ENCODE data around the gene ATCAY. TPM values are rescaled to one million over a fixed set of nuclear protein-coding genes. Genes with fewer than 3 reads are reported as not detected.

Gene ATCAY
- total and polyA plus RNA-seq, 2 of the 4 experiments (the other 2 are of a cell fraction) = 0.31 to 0.36 TPM

- Histone ChIP-seq H2AK5ac (ENCODE audit: low read depth, low read length) (no peak overlapping the region), H3K9me1 (ENCODE audit: insufficient read depth, low read length) (no peaks in the 10 kb centered on the region), H3K4me3 (ENCODE audit: insufficient read depth, low read depth, low read length) (no peak overlapping the region), H3K36me3 (ENCODE audit: control insufficient read depth, insufficient read depth, low read length) (no peaks in the 10 kb centered on the region), H3K56ac (ENCODE audit: extremely low read depth, insufficient read depth, low read length) (no peak overlapping the region), H2AK9ac (replicated peaks; ENCODE audit: low read depth, low read length, poor library complexity) (no peak overlapping the region), H4K20me1 (ENCODE audit: insufficient read depth, low read length) (no peaks in the 10 kb centered on the region), H4K91ac (ENCODE audit: insufficient read depth, low read depth, low read length) (no peak overlapping the region), H3K9ac (ENCODE audit: low read depth, low read length) (no peak overlapping the region), H3K23ac (ENCODE audit: low read depth, low read length) (no peak overlapping the region), H4K5ac (ENCODE audit: low read depth, low read length) (no peak overlapping the region), H3K4me2 (ENCODE audit: low read depth, low read length) (no peak overlapping the region), H3K27ac (ENCODE audit: insufficient read depth, low read length) (no peak overlapping the region), H3K27me3 (ENCODE audit: control insufficient read depth, insufficient read depth, low read length) (no peaks in the 10 kb centered on the region; the same call in none of the 2 replicates), H3K9me3 (ENCODE audit: control insufficient read depth, insufficient read depth, low read length) (peaks cover 5% of the 10 kb centered on the region; the same call in 1 of the 2 replicates), H2BK5ac (ENCODE audit: low read depth, low read length, poor library complexity, severe bottlenecking) (no peak overlapping the region), H3K4ac (ENCODE audit: low read depth, low read length) (no peak overlapping the region), H2BK15ac (ENCODE audit: low read depth, low read length) (no peak overlapping the region), H3K18ac (ENCODE audit: low read depth, low read length) (no peak overlapping the region), H3K79me1 (ENCODE audit: low read depth in 1 of 2, low read length in 2 of 2) (no peaks in the 10 kb centered on the region), H3K14ac (replicated peaks; ENCODE audit: low read depth, low read length) (no peak overlapping the region), H3K4me1 (ENCODE audit: control insufficient read depth, insufficient read depth, low read length) (no peaks in the 10 kb centered on the region), H2AFZ (replicated peaks; ENCODE audit: low read length, poor library complexity) (no peak overlapping the region), H2BK20ac (ENCODE audit: low read depth, low read length) (no peak overlapping the region), H4K8ac (ENCODE audit: low read depth in 2 of 2, low read length in 2 of 2) (no peak overlapping the region), H2BK120ac (ENCODE audit: low read depth, low read length) (no peak overlapping the region)
- no peak for ATAC-seq (ENCODE audit: low read depth)
- dilution Hi-C loops (cut with HindIII; ENCODE audit: low sequenced_read_pairs, unreplicated experiment) (no loop called here), in situ Hi-C loops (cut with MboI; ENCODE audit: low sequenced_read_pairs) (no loop called here), intact Hi-C loops (cut with micrococcal nuclease) (no loop called here)
- DNase-seq = no peak
- POLR2A ChIA-PET (ENCODE audit: unreplicated experiment) = no interaction called here
- CTCF ChIA-PET = no interaction called here
- WGBS, 2 experiments (ENCODE audit: extremely low coverage in 2 of 2, insufficient read length in 1 of 2) = 85% methylated on average over 26 of the region's 50 CpGs; no CpG with 5 or more reads in 1 of the 2 experiments
- BruUV-seq (replicated peaks) = no TSS peak
- TF ChIP-seq CEBPB (IDR thresholded peaks at IDR 0.05; ENCODE audit: low read depth, low read length) (no peak), BHLHE40 (IDR thresholded peaks at IDR 0.05; ENCODE audit: low read depth, low read length) (no peak), NFE2L2 (IDR thresholded peaks at IDR 0.05; ENCODE audit: low read depth, low read length) (no peak), USF2 (IDR thresholded peaks at IDR 0.05; ENCODE audit: low read depth, low read length) (no peak), ELK1 (IDR thresholded peaks at IDR 0.05; ENCODE audit: borderline replicate concordance, low read depth, low read length) (no peak), SMC3 (IDR thresholded peaks at IDR 0.05; ENCODE audit: low read depth, low read length) (no peak), CTCF (conservative IDR thresholded peaks at IDR 0.05; ENCODE audit: low read depth, low read length) (no peak), FOS (IDR thresholded peaks at IDR 0.05; ENCODE audit: low read depth, low read length) (no peak), MAZ (IDR thresholded peaks at IDR 0.05; ENCODE audit: borderline replicate concordance, low read depth, low read length) (no peak), RCOR1 (IDR thresholded peaks at IDR 0.05; ENCODE audit: insufficient replicate concordance, low read length) (no peak), RFX5 (IDR thresholded peaks at IDR 0.05; ENCODE audit: low read depth, low read length) (no peak), POLR2A (IDR thresholded peaks at IDR 0.05; ENCODE audit: low read depth, low read length) (no peak), RAD21 (IDR thresholded peaks at IDR 0.05; ENCODE audit: low read length) (no peak), MXI1 (IDR thresholded peaks at IDR 0.05; ENCODE audit: borderline replicate concordance, low read depth, low read length) (no peak), CHD1 (IDR thresholded peaks at IDR 0.05; ENCODE audit: low read depth, low read length) (no peak), MAFK (IDR thresholded peaks at IDR 0.05; ENCODE audit: low read depth, low read length) (no peak)
These were observed 27.3 kb downstream of the ATCAY start for GRCh38 chr19:3907626-3908265.
